GM11168 (cell line): Measurements from ENCODE around the gene LMBR1.
"Not testable (repeated sequence)": the region's sequence is repeated elsewhere in the genome, so short reads cannot be mapped to it uniquely, and the experiment has no call there.

Experiments
- in situ Hi-C: fragments of 300-500 bp; cut with MboI; formaldehyde crosslinking; loops from one replicate; pipeline ENCODE4 v1.12.0; 2022; ENCODE audit warnings: low sequenced_read_pairs; ENCODE audit not compliant: unreplicated experiment

LMBR1 gene

DNA sequence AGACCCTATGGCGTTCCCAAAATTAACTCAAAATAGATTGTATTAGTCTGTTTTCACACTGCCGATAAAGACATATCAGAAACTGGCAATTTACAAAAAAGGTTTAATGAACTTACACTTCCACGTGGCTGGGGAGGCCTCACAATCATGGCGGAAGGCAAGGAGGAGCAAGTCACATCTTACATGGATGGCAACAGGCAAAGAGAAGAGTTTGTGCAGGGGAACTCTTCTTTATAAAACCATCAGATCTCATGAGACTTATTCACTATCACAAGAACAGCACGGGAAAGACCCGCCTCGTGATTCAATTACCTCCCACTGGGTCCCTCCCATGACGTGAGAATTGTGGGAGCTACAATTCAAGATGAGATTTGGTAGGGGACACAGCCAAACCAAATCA is 32.9 kb downstream of the LMBR1 start:
- in situ Hi-C loops: not testable (repeated sequence)

DNA sequence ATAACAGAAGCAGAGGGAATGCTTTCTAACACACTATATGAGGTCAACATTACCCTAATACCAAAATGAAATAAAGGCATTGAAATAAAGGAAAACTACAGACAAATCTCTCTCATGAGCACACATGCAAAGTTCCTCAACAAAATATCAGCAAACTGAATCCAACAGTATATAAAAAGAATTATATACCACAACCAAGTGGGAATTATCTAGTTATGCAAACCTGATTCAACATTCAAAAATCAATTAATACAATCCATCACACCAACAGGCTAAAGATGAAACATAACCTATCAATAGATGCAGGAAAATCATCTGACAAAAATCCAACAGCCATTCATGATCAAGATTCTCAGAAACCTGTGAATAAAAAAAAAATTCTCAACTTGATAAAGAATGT is 34.5 kb downstream of the LMBR1 start:
- in situ Hi-C loops: no loop called here

DNA sequence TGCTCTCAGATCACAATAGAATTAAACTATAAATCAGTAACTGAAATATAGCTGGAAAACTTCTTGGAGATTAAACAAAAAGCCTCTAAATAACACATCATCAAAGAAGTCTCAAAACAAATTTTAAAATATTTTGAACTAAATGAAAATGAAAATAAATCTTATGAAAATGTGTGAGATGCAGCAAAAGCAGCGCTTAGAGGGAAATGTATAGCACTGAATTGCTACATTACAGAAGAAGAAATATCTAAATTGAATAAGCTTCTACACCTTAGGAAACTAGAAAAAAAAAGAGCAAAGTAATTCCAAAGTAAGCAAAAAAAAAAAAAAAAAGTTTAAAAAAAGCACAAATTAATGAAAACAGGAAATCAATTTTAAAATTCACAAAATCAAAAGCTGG is 35.2 kb downstream of the LMBR1 start:
- in situ Hi-C loops: no loop called here

DNA sequence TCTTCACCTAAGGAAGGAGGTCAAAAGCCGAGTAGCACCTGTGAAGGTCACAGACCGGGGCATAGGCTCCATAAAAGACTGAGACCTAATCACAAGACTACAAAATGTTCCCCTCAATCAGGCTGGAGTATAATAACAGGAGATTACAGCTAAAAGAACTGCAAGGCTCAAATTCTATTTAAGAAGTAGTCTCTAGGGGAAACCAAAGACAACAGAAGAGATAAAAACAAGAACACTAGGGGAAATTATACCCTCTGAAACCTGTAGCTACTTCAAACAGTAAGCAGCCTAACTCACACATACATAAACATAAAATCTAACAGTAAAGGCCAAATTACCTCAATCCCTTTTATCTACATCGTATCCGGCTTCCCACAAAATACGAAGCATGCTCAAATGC is 38.3 kb downstream of the LMBR1 start:
- in situ Hi-C loops: no loop called here

DNA sequence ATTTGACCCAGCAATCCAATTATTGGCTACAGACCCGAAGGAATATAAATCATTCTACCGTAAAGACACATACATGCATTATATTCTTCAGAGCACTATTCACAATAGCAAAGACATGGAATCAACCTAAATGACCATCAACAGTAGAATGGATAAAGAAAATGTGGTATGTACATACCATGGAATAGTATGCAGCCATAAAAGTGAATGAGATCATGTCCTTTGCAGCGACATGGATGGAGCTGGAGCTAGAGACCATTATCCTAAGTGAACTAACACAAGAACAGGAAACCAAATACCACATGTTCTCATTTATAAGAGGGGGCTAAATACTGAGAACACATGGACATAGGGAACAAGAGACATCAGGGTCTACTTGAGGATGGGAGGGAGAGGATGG is 44.0 kb downstream of the LMBR1 start:
- in situ Hi-C loops: no loop called here

DNA sequence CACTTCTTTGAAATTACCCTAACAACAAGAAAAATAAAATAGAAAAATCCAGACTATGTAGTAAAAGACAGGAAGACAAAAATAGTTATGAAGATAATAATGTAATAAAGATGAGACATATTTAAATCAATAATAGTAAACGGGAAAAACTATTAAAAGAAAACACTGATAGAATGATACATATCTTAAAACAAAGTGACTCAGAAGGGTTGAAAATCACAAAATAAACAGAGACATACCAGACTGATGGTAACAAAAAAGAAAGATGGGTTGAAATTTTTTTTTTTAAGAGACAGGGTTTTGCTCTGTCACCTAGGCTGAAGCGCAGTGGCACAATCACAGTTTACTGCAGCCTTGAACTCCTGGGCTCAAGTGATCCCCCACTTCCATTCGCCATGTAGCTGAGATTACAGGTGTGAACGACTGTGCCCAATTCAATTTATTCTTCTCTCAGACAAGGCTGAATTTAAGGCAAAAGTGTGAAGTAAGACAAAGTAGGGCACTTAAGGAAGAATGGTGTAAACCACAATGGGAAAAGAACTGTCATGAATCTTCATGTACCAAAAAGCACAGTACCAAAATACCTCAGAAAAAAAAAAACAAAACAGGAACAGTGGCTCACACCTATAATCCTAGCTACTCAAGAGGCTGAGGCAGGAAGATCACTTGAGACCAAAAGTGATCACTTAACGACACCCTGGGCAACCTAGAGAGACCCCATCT is 47.4 kb downstream of the LMBR1 start:
- in situ Hi-C loops: no loop called here

DNA sequence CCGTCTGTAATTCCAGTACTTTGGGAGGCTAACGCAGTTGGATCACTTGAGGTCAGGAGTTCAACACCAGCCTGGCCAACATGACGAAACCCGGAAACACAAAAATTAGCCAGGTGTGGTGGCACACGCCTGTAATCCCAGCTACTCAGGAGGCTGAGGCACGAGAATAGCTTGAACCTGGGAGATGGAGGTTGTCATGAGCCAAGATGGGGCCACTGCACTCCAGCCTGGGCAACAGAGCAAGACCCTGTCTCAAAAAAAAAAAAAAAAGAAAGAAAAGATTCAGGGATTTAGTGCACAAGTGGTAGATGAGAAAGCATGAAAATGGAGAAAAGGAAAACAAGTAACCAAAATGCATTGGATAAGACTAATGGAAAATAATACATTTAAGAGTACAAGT is 49.4 kb downstream of the LMBR1 start:
- in situ Hi-C loops: not testable (repeated sequence)

DNA sequence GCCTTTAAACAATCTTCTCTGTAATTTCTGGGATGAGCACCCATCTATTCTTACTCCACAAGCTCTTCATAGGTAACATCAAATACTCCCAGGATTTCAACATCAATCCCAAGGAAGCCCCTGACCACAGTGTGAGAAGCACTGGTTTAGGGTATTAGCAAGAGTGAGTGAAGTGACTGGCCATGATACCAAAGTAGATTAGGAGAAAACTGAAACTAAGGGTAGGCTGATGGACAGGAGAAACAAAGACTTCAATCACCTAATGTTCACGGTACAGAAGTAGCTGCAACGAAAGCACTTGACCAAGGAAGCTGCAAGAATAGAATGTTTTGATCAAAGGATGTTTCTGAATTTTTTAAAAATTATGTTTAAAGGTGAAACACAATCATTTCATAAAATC is 49.8 kb downstream of the LMBR1 start:
- in situ Hi-C loops: no loop called here

DNA sequence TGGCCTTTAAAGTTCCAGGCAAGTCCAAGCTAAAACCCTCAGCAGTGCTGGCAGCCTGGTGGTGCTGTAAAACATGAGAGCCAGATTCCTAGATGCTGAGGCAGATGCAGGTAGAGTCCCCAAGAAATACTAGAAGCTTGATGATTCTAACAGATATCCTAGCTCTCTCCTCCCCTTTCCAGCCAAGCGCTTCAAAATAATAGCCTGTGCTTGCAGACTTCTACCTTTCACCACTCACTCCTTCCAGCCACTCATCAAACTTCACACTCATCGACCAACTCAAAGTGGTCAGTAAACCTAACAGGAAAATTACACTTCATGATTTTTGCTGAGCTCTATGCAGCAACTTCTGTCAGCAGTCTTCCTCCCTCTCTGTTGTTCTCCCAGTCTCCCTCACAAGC is 50.2 kb downstream of the LMBR1 start:
- in situ Hi-C loops: no loop called here

DNA sequence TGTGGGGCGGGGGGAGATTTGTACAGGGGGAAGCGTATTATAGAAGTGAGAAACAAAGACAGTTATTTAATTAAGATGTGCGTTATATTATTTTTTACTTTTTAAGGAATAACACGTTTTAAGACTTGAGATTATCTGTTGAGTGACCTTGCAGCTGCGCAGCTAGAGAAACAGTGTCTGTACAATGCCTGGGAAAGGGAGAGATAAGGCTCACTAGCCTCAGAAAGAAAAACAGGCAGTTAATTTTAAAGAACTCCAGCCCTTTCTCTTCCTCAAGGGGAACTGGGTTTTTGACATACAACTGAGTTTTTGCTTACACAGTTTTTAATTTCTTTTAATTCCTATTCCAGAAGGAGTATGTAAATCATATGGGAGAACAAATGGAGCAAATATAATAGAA is 50.7 kb downstream of the LMBR1 start:
- in situ Hi-C loops: no loop called here

DNA sequence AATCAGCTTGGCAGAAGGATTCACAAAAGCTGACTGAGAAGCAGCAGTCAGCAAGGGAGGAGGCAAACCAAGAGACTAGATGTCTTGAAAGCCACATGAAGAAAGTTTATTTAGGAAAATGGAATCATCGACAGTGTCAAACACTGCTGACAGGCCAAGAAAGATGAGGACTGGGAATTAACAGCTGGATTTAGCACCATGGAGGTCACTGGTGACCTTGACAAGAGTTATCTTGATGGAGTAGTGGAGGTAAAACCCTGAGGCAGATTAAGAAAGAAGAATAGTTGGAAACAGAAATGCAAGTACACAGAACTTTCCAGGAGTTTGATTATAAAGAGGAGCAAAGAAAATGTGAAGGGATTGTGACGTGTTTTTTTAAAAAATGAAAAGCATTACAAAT is 51.5 kb downstream of the LMBR1 start:
- in situ Hi-C loops: no loop called here

DNA sequence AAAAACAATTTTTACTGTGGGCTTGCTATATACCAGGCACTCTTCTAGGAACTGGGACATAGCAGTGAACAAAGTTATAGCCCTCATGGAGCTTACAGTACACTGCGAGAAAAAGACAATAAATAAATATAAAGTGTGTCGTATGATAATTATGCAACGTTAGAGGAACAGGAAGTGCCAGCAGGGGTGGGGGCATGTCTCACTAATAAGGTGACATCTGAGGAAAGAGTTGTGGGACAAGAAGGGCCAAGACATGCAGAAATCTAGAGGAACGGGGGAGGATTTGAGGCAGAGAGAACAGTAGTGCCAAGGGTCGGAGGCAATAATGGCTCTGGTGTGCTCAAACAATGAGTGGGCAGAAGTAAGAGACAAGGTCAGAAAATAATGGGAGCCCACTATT is 52.8 kb downstream of the LMBR1 start:
- in situ Hi-C loops: no loop called here

DNA sequence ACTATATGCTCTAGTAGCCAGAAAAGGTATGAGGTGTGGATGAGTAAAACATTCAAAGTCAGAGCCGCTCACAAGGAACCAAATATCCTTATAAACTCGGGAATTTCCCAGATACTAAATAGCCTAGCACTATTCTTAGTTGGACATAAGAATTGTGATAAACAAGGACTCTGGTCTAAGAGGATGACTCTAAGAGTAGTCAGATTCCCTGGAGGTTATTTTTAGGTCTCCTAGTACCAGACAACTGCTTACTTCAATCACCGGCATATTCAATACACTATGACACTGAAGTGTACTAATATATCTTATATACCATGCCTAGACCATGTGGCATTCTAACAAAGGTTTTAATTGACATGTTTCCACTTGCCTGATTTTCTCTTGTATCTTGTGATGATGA is 56.5 kb downstream of the LMBR1 start:
- in situ Hi-C loops: no loop called here

DNA sequence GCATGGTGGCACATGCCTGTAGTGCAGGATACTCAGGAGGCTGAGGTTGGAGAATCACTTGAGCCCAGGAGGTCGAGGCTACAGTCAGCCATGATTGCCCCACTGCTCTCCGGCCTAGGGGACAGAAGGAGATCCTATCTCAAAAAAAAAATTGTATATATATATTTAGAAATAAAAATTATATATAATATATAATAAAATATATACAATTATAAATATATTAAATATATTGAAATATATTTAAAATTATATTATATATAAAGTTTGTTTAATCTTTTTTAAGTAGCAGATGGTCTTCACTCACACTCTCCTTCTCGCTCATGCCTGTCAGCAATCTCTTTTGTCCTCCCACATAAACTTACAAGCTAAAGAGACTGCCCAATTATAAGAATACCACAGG is 58.5 kb downstream of the LMBR1 start:
- in situ Hi-C loops: no loop called here

DNA sequence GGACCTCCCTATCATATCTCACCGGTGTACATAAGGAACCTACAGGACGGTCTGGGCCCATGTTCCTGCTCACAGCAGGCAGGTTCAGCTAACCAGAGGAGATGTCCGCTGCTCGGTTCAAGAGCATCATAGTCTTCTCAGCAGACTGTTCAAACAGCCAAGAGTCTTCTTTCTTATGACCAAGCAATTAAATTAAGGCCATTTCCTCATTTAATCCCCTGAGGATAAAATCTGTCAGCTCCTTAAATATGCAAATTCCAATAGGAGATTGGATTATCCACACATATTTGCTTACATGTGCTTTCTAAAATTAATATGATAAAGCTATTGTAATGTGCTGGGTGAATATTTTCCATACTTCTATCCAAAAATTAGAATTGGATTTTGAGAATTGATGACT is 59.7 kb downstream of the LMBR1 start:
- in situ Hi-C loops: no loop called here

DNA sequence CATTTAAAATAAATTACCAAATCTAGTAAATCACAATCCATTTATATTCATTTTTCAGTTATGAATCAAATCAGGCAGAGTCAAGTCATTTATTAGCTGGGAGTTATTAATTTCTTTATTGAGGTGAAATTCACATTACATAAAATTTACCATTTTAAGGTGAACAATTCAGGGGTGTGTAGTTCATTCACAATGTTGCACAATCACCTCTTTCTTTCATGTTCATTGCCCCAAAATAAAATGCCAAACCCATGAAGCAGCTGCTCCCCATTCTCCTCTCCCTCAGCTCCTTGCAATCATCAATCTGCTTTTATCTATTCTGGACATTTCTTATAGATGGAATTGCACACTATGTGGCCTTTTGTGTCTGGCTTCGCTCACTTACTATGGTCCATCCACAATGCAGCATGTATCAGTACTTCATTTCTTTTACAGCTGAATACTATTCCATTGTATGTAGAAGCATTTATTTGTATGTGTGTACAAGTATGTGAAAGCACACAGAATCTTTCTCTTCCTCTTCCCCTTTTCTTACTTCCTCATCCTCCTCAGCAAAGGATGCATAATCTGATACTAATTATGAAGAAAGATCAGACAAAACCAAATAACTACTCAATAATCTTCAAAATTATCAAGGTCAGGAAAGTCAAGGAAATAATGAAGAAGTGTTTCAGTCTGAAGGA is 60.6 kb downstream of the LMBR1 start:
- in situ Hi-C loops: no loop called here

DNA sequence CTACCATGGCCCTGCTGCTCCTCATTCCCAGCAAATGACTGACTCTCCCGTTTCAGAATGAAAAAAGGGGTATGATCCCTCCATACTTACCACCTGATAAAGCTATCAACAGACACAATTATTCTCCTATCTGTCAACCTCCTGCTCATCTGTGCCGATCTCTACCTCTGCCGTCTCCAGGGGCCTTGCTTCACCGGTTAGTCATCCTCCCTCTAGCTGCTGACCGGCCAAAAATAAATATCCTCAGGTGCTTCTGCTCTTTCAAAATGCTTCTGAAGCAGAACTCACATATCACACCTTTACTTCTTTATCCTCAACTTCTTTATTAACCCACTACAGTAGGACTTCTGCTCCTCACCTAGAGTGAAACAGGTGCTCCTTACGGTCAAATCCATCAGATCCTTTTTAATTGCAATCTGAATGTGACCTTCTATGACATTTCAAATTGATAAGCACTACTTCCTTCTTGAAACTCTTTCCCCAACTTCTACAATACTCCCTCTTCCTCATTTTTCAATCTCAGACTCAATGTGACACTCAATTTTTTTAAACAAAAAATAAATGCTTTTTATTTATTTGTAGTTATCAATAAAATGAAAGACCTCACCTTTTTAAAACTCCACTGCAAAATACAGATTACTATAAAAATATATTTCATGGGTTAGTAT is 63.2 kb downstream of the LMBR1 start:
- in situ Hi-C loops: no loop called here

DNA sequence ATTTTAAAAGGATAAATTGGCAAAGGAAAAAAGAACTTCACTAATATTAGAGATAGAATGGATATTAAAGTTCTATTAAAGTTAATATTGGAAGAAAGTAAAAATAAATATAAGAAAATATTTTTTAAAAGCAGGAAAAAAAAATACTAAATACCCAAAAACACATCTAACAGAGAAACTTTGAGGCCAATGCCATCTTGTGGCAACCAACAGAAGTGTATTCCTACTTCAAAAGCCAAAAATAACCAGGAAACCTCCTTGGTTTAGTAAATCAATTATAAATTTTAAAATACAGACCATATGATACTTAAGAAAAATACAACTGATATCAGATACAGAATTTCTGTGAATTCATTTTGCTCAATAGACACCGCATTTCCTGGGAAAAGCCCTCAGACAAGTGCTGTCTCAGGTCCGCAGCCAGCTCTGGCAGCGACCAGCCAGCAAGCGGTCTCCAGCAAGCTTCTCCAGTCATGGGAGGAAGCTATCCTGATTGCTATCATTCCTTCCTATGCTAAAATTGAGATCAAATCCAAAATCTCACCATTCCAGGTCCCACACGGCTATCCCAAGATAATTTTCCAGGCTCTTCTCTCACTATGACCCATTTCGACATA is 65.3 kb downstream of the LMBR1 start:
- in situ Hi-C loops: no loop called here

DNA sequence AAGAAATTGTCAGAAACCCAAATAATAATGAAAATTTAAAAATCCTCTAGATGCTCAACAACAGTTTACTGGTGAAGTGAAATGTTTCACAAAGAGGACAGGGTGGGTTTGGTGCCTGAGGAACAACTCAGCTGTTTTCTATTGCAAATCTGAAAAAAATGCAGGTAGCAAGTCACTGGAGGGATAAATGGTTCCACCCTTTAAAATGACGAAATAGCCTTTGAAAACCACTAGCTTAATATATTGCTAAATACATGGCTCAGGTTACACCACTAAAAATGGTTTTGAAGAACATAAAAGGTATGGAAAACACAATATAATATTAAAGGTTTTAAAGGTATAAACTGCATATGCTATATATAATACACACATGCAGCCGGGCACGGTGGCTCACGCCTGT is 69.5 kb downstream of the LMBR1 start:
- in situ Hi-C loops: loop anchor here (25.0 kb wide), 1 partner anchor 1036 kb away; no protein-coding TSS in a partner anchor

DNA sequence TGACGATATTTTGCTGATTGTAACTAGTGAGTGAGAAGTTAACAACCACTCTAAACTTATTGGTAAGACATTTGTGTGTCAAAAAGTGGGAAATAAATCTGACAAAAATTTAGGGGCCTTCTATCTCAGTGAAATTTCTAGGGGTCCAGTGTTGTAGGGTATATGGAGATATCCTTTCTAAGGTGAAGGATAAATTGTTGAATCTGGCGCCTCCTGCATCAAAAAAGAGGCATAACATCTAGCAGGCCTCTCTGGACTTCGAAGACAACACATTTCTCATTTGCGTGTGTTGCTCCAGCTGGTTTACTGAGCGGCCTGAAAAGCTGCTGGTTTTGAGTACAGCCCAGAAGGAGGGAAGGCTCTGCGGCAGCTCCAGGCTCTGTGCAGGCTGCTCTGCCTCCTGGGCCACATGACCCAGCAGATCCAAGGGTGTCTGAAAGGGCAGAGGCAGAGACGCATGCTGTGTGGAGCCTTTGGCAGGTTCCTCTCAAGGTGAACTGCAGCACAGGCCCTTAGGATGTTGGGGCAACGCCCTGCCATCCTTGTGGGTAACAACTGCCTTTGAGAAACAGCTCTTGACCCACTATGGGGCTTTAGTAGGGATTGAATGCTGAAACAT is 72.4 kb downstream of the LMBR1 start:
- in situ Hi-C loops: loop anchor here (25.0 kb wide), 1 partner anchor 1033 kb away; no protein-coding TSS in a partner anchor
